GM12874 (cell line): Measurements from ENCODE around the gene FGD2.

Experiments used
- CTCF ChIP-seq: IDR thresholded peaks from 2 replicates; pipeline ENCODE4 v1.5.1; 2011; ENCODE audit warnings: low read depth, mild to moderate bottlenecking, control low read depth, low read length, moderate library complexity; ENCODE audit not compliant: insufficient read depth

FGD2 gene

GRCh38 chr6:37005061-37005810, at the start of gene FGD2:
FGD2 (plus strand) TSS chr6:37005655; CDS start chr6:37005818, 163 bp downstream.
- TF ChIP-seq CTCF = no peak

- TF ChIP-seq CTCF = no peak
Observed at GRCh38 chr6:36955671-36956445, 49.6 kb upstream of the FGD2 start.

DNA sequence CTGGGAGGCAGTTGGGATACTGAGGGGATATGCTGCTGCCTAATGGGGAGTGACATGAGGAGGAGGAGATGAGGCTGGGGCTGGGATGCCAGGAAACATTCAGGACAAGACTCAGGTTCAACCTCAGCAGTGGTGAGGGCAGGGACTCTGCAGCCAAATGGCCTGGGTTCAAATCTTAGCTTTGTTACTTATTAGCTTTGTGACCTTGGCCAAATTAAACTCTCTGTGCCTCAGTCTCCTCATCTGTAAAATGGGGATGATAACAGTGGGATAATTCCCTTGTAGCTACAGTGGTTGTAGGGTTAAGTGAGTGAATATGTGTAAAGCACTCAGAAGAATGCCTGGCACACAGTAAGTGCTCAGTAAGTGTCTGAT, 49.0 kb upstream of the FGD2 start:
- no peak for TF ChIP-seq CTCF

DNA sequence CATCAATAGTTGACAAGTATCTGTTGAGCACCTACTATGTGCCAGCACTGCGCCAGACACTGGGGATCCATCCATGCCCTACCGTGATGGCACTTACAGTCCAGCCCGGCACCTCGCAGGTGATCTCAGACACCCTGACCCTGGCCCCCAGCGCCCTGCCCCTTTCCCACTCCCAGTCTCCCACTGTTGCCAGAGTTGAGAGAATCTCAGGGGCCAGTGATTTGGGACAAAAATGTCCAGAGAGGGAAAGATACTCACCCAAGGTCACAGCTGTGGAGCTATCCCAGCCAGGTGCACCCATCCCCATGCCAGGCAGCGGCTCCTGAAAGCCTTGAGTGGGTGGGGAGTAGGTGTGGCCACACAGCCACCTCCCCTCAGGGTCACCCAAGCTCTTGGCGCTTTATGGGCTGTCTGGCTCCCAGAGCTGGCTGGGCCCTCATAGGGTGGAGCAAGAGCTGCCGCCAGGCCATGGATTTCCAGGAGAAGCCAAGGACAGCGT, 47.6 kb upstream of the FGD2 start:
- no peak for TF ChIP-seq CTCF

DNA sequence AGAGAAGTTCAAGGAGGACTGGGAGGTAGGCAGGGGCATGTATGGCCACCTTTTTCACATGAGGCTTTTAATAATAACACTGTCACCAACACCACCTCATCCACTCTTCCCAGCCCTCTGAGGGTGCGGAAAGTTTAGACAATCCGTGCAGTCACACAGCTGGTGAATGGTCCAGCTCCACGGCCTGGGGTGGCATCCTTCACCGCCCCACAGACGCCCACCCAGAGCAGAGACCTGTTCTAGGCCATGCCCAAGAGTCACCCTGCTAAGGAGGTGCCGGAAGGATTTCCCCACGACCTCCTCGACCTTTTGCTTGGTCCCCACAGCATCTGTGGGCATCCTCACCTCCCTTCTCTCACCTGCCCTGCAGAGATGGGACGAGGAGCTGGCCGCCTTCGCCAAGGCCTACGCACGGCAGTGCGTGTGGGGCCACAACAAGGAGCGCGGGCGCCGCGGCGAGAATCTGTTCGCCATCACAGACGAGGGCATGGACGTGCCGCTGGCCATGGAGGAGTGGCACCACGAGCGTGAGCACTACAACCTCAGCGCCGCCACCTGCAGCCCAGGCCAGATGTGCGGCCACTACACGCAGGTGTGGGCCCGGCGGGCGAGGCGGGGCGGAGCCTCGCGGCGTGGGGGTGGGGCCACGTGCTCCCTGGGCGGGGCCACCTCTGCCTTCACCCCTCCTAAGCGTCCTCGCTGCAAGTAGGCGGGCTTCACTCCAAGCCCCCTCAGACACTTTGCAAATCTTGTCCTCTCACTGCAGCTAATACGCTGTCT, 46.5 kb upstream of the FGD2 start:
- TF ChIP-seq CTCF = no peak

GRCh38 chr6:36959555-36960250, 45.8 kb upstream of the FGD2 start:
- TF ChIP-seq CTCF = no peak
